Measurements from ENCODE around the gene PIEZO1.

The PIEZO1 gene

GRCh38 chr16:88743693-88744576, 41.1 kb downstream of the PIEZO1 start:
- peak; percentile 85 for TF ChIP-seq CTCF (IDR thresholded peaks at IDR 0.05; ENCODE audit: borderline replicate concordance, control extremely low read depth, extremely low read depth, insufficient read depth, missing control alignments)
- in situ Hi-C loops (cut with MboI; ENCODE audit: low sequenced_read_pairs, unreplicated experiment) = no loop called here
- DNase-seq (ENCODE audit: low spot score) = peak; percentile 87

GRCh38 chr16:88742896-88743605, 42.0 kb downstream of the PIEZO1 start:
- no peak for DNase-seq (ENCODE audit: low spot score)
- in situ Hi-C loops (cut with MboI; ENCODE audit: low sequenced_read_pairs, unreplicated experiment) = no loop called here
- TF ChIP-seq CTCF (IDR thresholded peaks at IDR 0.05; ENCODE audit: borderline replicate concordance, control extremely low read depth, extremely low read depth, insufficient read depth, missing control alignments) = no peak

- DNase-seq (ENCODE audit: low spot score) = no peak
- no peak for TF ChIP-seq CTCF (IDR thresholded peaks at IDR 0.05; ENCODE audit: borderline replicate concordance, control extremely low read depth, extremely low read depth, insufficient read depth, missing control alignments)
- in situ Hi-C loops (cut with MboI; ENCODE audit: low sequenced_read_pairs, unreplicated experiment) = no loop called here
Measured at GRCh38 chr16:88741368-88741767, 43.7 kb downstream of the PIEZO1 start.

GRCh38 chr16:88740727-88741055, 44.3 kb downstream of the PIEZO1 start:
- no peak for DNase-seq (ENCODE audit: low spot score)
- TF ChIP-seq CTCF (IDR thresholded peaks at IDR 0.05; ENCODE audit: borderline replicate concordance, control extremely low read depth, extremely low read depth, insufficient read depth, missing control alignments) = no peak
- in situ Hi-C loops (cut with MboI; ENCODE audit: low sequenced_read_pairs, unreplicated experiment) = no loop called here

- DNase-seq (ENCODE audit: low spot score) = no peak
- no peak for TF ChIP-seq CTCF (IDR thresholded peaks at IDR 0.05; ENCODE audit: borderline replicate concordance, control extremely low read depth, extremely low read depth, insufficient read depth, missing control alignments)
- in situ Hi-C loops (cut with MboI; ENCODE audit: low sequenced_read_pairs, unreplicated experiment) = no loop called here
Measured at GRCh38 chr16:88739977-88740726, 44.9 kb downstream of the PIEZO1 start.

All from GM13976 (cell line).